NCI-H2171 treated with DMSO at 0.1 percent for 48 hours (cell line): ENCODE data around the gene VPS54.

ENCODE experiments used
- DNase-seq: peaks from one replicate; lab custom pipeline; 2025; lab: John Stamatoyannopoulos, UW

Gene VPS54

DNA sequence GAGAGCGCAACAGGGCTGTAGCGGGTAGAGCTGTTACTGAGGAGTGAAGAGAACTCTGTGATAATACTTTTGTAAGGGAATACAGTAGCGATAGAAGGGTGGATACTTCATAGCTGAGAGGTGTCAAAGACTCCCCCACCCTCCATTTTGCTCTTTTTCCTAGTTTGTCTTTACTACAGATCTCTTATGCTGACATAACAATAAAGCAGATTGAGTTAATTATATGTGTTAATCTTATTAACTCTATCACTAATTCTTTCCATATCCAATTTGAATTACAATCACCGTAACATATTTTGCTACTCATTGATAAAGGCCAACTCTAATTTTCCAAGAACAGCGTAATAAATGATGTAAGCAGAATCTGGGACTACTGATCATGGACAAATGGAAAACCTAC lies 120.4 kb downstream of the VPS54 start:
- no peak for DNase-seq

- DNase-seq: no peak
These were observed 125.1 kb downstream of the VPS54 start for GRCh38 chr2:63894167-63894566.

GRCh38 chr2:63893163-63893562 lies 126.1 kb downstream of the VPS54 start:
- peak; percentile 26 for DNase-seq

- DNase-seq: no peak
These were observed 127.7 kb downstream of the VPS54 start for GRCh38 chr2:63891488-63892030.

DNA sequence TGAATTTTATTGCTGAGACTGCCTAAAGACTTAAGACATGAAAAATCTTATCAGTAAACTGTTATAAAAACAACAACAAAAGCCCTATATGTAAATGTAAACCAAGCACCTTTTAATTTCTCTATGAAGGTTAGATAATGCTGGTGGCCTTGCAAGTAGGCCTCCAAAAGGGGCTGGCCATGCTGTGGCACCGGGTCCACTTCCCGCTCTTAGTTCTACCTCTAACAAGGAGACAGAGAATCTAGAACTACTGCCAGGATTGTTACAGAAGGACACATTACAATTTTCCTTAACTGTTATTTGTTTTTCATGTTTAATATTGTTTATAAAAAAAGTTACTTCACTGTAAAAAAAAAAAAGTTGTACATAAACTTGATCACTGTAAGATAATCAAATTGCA lies 128.6 kb downstream of the VPS54 start:
- no peak for DNase-seq

DNA sequence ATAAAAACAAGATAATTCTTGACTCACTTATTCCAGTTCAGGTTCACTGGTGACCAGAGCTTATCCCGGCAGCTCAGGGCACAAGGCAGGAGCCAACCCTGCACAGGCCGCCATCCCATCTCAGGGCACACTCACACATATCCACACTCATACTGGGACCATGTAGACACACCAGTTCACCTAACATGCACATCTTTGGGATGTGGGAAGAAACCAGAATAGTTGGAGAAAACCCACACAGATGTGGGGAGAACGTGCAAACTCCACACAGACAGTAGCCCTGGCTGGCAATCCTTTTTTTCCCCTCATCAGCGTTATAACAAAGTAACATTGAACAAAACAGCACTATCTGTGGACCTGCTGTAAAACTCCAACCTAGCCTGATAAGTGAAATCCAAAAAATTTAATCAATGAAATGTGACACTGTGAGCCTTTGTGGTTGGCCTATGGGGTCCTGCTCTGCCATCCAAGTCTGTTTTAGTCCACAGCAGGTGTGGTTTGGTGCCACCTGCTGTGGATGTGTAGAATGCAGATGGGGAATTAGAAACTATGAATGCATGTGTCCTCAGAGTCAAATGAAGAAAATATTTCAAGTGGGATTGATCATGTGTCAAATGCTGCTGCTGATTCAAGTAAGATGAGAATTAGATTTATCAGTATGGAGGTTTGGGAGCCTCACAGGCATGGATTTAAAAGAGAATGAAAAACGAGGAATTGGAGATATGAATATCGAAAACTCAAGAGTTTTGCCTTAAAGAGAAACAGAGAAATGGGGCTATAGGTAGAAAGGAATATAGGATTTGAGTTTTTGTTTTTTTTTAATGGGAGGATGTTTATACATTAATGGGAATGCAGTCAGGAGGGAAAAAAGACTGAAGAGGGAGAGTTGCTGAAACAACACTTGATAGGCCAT lies 130.5 kb downstream of the VPS54 start:
- DNase-seq: peak; percentile 45

GRCh38 chr2:63888053-63888452 lies 131.2 kb downstream of the VPS54 start:
- DNase-seq: no peak

DNA sequence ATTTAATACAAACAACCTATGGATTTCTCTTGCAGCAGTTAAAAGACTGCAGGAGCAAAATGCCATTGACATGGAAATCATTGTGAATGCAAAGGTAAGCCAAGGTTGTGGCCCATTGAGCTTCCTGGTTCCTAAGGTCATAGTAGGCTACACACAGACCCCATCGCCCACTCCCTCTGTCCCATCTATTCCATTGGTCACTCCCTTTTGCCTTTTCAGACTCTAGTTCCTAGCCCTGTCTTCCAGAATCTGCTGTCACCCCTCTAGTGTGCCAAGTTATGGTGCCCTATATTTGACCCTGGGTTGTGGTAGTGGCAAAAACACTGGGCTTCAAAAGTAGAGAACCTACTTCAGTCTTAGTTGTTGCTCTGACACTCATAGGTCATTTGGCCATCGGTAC lies 132.8 kb downstream of the VPS54 start:
- DNase-seq: no peak

- DNase-seq: no peak
These were observed 136.7 kb downstream of the VPS54 start for GRCh38 chr2:63882395-63883105.

DNA sequence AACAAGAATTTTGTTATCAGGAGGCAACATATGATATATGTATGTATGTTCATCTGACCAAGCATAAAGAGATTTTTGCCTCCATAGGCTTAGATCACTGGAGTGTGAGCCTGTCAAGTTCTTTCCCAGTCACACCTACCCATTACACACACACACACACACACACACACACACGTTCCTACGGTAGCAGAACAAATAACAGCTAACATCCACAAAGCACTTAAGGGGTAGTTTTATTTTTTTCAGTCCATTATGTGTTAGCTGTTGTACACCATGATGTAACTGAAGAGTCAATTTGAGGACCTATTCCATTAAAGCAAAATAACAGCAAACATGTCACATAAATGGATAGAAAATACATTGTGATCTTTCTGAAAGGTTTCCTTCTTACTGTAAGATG lies 138.0 kb downstream of the VPS54 start:
- no peak for DNase-seq

GRCh38 chr2:63880625-63881024 lies 138.6 kb downstream of the VPS54 start:
- DNase-seq: no peak

DNA sequence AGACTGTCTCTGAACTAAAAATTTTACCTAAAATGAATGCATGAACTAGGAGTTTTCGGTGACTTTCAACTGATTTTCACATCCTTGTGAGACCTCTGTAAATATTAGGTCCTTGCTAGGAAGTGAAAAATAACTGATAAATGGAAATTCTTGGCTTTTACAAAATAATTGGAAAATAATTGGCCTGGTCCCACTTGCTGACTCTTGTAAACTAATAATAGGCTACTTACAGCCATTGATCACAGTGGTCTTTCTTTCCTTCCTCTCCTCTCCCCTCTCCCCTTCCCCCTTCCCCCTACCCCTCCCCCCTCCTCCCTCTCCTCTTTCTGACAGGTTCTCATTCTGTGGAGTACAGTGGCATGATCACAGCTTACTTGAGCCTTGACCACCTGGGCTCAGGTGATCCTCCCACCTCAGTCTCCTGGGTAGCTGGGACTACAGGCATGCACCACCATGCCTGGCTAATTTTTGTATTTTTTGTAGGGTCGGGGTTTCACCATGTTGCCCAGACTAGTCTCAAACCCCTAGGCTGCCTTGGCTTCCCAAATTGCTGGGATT lies 139.3 kb downstream of the VPS54 start:
- DNase-seq: no peak

DNA sequence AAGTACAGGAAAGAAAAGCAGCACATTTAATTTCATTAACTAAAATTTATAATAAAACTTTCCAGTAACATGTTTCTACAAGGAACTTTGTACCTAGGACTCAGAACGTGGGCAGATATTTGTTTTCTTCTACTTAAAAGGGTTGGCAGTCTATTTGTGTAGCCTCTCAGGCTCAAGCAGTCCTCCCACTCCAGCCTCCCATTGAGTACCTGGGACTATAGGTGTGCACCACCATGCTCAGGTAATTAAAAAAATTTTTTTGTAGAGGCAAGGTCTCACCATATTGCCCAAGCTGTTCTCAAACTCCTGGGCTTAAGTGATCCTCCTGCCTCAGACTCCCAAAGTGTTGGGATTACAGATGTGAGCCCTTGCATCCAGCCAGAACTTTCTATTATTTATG lies 140.7 kb downstream of the VPS54 start:
- DNase-seq: no peak

DNA sequence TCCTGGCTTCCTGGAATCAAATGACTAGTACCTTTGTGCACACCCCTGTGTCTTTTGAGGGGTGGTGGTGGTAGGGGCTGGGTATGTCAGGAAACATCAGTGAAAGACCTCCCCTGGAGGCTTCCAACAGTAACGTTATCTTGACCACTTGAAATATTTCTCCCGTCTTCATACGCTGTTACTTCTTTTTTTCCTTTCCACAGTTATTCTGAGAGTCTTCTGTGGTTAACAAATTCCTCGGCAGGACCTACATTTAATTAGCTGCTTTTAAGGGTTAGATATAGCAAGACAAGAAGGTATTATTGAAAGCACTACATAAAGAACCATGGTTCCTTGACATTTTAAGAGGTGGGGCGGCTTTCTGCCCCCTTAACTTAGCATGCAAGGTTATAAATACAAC lies 142.9 kb downstream of the VPS54 start:
- no peak for DNase-seq

GRCh38 chr2:63875559-63876245 lies 143.5 kb downstream of the VPS54 start:
- no peak for DNase-seq

DNA sequence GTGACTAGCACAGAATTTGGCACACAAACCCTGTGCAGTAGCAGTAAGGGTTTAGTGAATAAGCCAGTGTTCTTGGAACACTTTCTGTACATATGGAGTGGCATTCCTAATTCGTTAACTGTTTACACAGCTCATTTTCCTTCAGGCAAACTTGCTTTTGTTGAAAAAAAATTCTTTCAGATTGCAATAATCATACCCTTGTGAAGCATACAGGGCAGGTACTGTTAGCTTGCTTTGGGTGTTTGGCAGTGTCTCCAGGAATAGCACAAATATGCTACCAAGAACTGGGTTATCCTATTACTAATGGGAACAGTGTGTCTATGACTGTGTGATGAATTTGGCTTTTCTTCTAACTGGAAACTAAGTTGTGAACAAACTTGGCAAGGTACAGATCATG lies 144.1 kb downstream of the VPS54 start:
- DNase-seq: no peak

- no peak for DNase-seq
These were observed 144.8 kb downstream of the VPS54 start for GRCh38 chr2:63874204-63875130.

DNA sequence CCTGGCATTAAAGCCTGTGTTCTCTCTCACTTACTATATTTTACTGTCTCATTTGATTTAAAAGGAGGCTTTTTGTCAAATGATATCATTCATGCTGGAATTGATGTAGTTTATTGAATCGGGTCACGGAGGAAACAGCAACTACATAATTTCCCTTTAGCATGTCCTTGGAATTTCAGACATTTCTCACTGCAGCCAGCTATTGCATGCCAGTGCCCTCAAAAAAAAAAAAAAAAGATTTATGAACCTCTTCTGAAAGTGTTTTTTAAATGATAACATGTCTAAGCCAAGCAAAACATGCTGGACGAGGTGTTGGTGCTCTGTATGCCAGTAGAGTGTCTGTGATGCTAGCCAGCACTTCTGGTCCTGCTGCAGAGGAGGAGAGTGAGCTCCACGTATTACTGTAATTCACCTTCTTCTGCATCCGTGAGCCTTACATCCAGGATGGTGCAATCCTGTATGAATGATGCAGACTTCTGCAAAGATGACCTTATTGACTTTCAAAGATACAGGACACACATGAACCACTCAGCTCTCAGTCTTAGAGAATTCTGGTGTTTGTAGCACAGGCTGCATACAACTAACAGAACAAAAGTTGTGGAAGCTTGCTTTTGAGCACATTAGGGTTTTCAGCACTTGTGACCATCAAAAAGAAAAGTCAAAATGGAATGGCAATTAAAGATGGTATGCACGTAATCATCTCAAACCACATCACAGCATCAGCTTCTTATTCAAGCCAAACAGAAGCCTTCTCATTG lies 146.5 kb downstream of the VPS54 start:
- no peak for DNase-seq

GRCh38 chr2:63871864-63872263 lies 147.4 kb downstream of the VPS54 start:
- DNase-seq: no peak

DNA sequence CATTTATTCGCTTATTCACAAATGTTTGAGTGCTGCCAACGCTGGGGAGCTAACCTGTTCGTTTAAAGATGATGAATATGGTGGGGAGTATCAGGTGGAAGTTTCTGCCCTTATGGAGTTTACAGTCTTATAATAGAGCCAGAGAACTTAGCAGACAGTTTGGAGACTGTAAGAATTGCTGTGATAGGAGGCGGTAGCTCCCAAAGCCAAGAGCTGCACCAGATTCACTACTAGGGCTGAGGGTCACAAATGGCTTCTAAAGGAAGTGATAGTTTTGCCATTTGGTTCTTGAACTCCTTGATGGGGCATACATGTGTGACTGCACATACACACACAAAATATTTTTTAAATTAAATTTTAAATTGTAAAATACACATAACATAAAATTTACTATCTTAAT lies 148.5 kb downstream of the VPS54 start:
- DNase-seq: no peak
